Liver (tissue), 3 donors: ENCODE measurements around the gene ODC1.
"Not testable (repeated sequence)": the region's sequence is repeated elsewhere in the genome, so short reads cannot be mapped to it uniquely, and the experiment has no call there.

Experiments
- ATF3 ChIP-seq: IDR thresholded peaks from 2 replicates; pipeline ENCODE4 v1.6.1; 2016; ENCODE audit warnings: antibody characterized with exemption
- CTCF ChIP-seq: fragments of 150-350 bp; IDR thresholded peaks from 2 replicates; pipeline ENCODE4 v1.5.1; 2017; ENCODE audit warnings: improper control_type of control experiment, low read depth, low read length; ENCODE audit not compliant: missing input control
- GABPA ChIP-seq, 2 donors: IDR thresholded peaks in 1 of 2; conservative IDR thresholded peaks in 1 of 2; 2 replicates each; pipeline ENCODE4 v1.6.1; 2016; ENCODE audit warnings: antibody characterized with exemption in 2 of 2, mild to moderate bottlenecking in 1 of 2, moderate library complexity in 1 of 2
- REST ChIP-seq: IDR thresholded peaks from 2 replicates; pipeline ENCODE4 v1.6.1; 2016; ENCODE audit warnings: antibody characterized with exemption, mild to moderate bottlenecking
- YY1 ChIP-seq: IDR thresholded peaks from 2 replicates; pipeline ENCODE4 v1.6.1; 2016; ENCODE audit warnings: antibody characterized with exemption, mild to moderate bottlenecking
- donor health status: healthy.
- donor health status: healthy.

GRCh38 chr2:10457195-10457594 is 9.1 kb upstream of the ODC1 start:
- TF ChIP-seq GABPA (IDR thresholded peaks at IDR 0.05 in 1 of 2, conservative IDR thresholded peaks at IDR 0.05 in 1 of 2); YY1; CTCF; ATF3; REST: not testable (repeated sequence)
